Common myeloid progenitor, CD34-positive (primary cell): ENCODE measurements around the gene APOL3.
"Not testable (repeated sequence)": the region's sequence is repeated elsewhere in the genome, so short reads cannot be mapped to it uniquely, and the experiment has no call there.

Experiments used
- CTCF ChIA-PET: fragments of 350-600 bp; sonication (Branson Sonifier 250); formaldehyde crosslinking; loops from one replicate; lab custom pipeline; 2021; ENCODE audit warnings: antibody characterized with exemption; lab: Charles Lee
- POLR2A ChIA-PET: fragments of 350-600 bp; sonication (Branson Sonifier 250); formaldehyde crosslinking; loops from one replicate; lab custom pipeline; 2021; ENCODE audit warnings: antibody characterized with exemption; lab: Charles Lee
- DNase-seq, 3 donors: peaks; one replicate each; pipeline versions ENCODE4 v3.0.0 to v3.0.0-alpha.2; 2013
- H3K27ac ChIP-seq, 2 experiments: 1 replicate in 1 of 2; 2 replicates in 1 of 2; pipeline ENCODE4 v1.7.0; 2013; ENCODE audit warnings: inconsistent platforms in 2 of 2, low read length in 2 of 2, mild to moderate bottlenecking in 2 of 2, low read depth in 1 of 2, moderate library complexity in 1 of 2; ENCODE audit not compliant: severe bottlenecking in 2 of 2, insufficient read depth in 1 of 2, poor library complexity in 1 of 2
- H3K27me3 ChIP-seq, 5 experiments: replicated peaks in 2 of 5; 1 replicate in 3 of 5; 2 replicates in 2 of 5; pipeline versions ENCODE4 v1.6.1 to v1.7.0; 2013; ENCODE audit warnings: low read length in 4 of 5, mild to moderate bottlenecking in 2 of 5, moderate library complexity in 2 of 5, inconsistent platforms in 1 of 5; ENCODE audit not compliant: insufficient read depth in 5 of 5, control insufficient read depth in 4 of 5
- H3K36me3 ChIP-seq, 4 experiments: 1 replicate in 2 of 4; 2 replicates in 2 of 4; pipeline versions ENCODE4 v1.6.1 to v1.7.0; 2013; ENCODE audit warnings: low read length in 3 of 4, control low read depth in 1 of 4, mild to moderate bottlenecking in 1 of 4; ENCODE audit not compliant: control insufficient read depth in 4 of 4, insufficient read depth in 4 of 4
- H3K4me1 ChIP-seq, 4 experiments: 1 replicate in 3 of 4; 2 replicates in 1 of 4; pipeline versions ENCODE4 v1.6.1 to v1.7.1; 2013; ENCODE audit warnings: low read length in 3 of 4, mild to moderate bottlenecking in 3 of 4, control low read depth in 1 of 4, inconsistent platforms in 1 of 4, moderate library complexity in 1 of 4; ENCODE audit not compliant: control insufficient read depth in 4 of 4, insufficient read depth in 4 of 4; ENCODE audit errors: control extremely low read depth in 1 of 4
- H3K4me3 ChIP-seq, 7 experiments: 1 replicate in 4 of 7; 2 replicates in 3 of 7; pipeline versions ENCODE4 v1.5.1 to v1.7.0; 2013; ENCODE audit warnings: mild to moderate bottlenecking in 7 of 7, low read length in 6 of 7, moderate library complexity in 6 of 7, inconsistent platforms in 2 of 7, low read depth in 2 of 7, control low read depth in 1 of 7; ENCODE audit not compliant: insufficient read depth in 4 of 7, control insufficient read depth in 1 of 7; ENCODE audit errors: extremely low read depth in 1 of 7
- H3K9me3 ChIP-seq, 5 experiments: 1 replicate in 4 of 5; 2 replicates in 1 of 5; pipeline versions ENCODE4 v1.6.1 to v1.7.1; 2013; ENCODE audit warnings: low read length in 4 of 5, mild to moderate bottlenecking in 2 of 5, inconsistent platforms in 1 of 5, low read depth in 1 of 5, moderate library complexity in 1 of 5; ENCODE audit not compliant: control insufficient read depth in 4 of 5, insufficient read depth in 2 of 5; ENCODE audit errors: control extremely low read depth in 1 of 5
- WGBS: methylation state at CpG from one replicate; pipeline ENCODE4 v1.1.5; 2013; ENCODE audit not compliant: insufficient coverage; 5-methylcytosine and 5-hydroxymethylcytosine counted together

The APOL3 gene

DNA sequence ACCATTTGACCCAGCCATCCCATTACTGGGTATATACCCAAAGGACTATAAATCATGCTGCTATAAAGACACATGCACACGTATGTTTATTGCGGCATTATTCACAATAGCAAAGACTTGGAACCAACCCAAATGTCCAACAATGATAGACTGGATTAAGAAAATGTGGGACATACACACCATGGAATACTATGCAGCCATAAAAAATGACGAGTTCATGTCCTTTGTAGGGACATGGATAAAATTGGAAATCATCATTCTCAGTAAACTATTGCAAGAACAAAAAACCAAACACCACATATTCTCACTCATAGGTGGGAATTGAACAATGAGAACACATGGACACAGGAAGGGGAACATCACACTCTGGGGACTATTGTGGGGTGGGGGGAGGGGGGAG lies 69.8 kb downstream of the APOL3 start:
- H3K36me3 ChIP-seq, H3K4me1 ChIP-seq, H3K4me3 ChIP-seq, DNase-seq, H3K27ac ChIP-seq, H3K9me3 ChIP-seq, H3K27me3 ChIP-seq, POLR2A ChIA-PET, CTCF ChIA-PET: not testable (repeated sequence)
- no CpG with 5 or more reads among the region's 3 CpGs for WGBS
